ENCODE data around the gene M1AP.

M1AP gene

GRCh38 chr2:74552914-74553811, 95.0 kb downstream of the M1AP start:
- no peaks in the 10 kb centered on the region; the same call in 1 of the 2 replicates for H4K20me1 ChIP-seq (ENCODE audit: control insufficient read depth, insufficient read depth, low read depth, low read length)
- no peaks in the 10 kb centered on the region for H3F3A ChIP-seq (ENCODE audit: control insufficient read depth, insufficient read depth)
- peaks cover 17% of the 10 kb centered on the region for H3K79me2 ChIP-seq (ENCODE audit: control insufficient read depth, low read length)
- H3K4me1 ChIP-seq (ENCODE audit: control insufficient read depth, low read length), result peaks cover 32% of the 10 kb centered on the region
- no peak overlapping the region for H3K27ac ChIP-seq (ENCODE audit: low read depth, low read length)
- no peaks in the 10 kb centered on the region for H3K9me2 ChIP-seq (replicated peaks; ENCODE audit: control insufficient read depth, low read length)
- H3K4me2 ChIP-seq (ENCODE audit: low read length), result peak overlapping the region; percentile 87
- H3K27me3 ChIP-seq (ENCODE audit: control insufficient read depth, low read length), result peaks cover 28% of the 10 kb centered on the region
- no peaks in the 10 kb centered on the region for H3K9me3 ChIP-seq (ENCODE audit: control insufficient read depth, insufficient read depth, low read length)
- TF ChIP-seq EZH2phosphoT487 (IDR thresholded peaks at IDR 0.05; ENCODE audit: borderline replicate concordance, low read length) (no peak), CTCF (IDR thresholded peaks at IDR 0.05; ENCODE audit: low read depth, low read length, poor library complexity, severe bottlenecking) (no peak)
- peak overlapping the region; percentile 91 for H3K4me3 ChIP-seq (ENCODE audit: low read length)
- peaks cover 13% of the 10 kb centered on the region for H3K36me3 ChIP-seq (ENCODE audit: control insufficient read depth, low read length)

- no peaks in the 10 kb centered on the region for H3K9me3 ChIP-seq (ENCODE audit: control insufficient read depth, insufficient read depth, low read length)
- H3K9me2 ChIP-seq (replicated peaks; ENCODE audit: control insufficient read depth, low read length), result no peaks in the 10 kb centered on the region
- H3F3A ChIP-seq (ENCODE audit: control insufficient read depth, insufficient read depth), result no peaks in the 10 kb centered on the region
- no peak overlapping the region for H3K27ac ChIP-seq (ENCODE audit: low read depth, low read length)
- H3K4me1 ChIP-seq (ENCODE audit: control insufficient read depth, low read length), result peaks cover 32% of the 10 kb centered on the region
- H3K4me3 ChIP-seq (ENCODE audit: low read length), result no peak overlapping the region
- peaks cover 17% of the 10 kb centered on the region for H3K79me2 ChIP-seq (ENCODE audit: control insufficient read depth, low read length)
- H3K36me3 ChIP-seq (ENCODE audit: control insufficient read depth, low read length), result peaks cover 13% of the 10 kb centered on the region
- no peak overlapping the region for H3K4me2 ChIP-seq (ENCODE audit: low read length)
- TF ChIP-seq CTCF (IDR thresholded peaks at IDR 0.05; ENCODE audit: low read depth, low read length, poor library complexity, severe bottlenecking), result no peak
- no peak for TF ChIP-seq EZH2phosphoT487 (IDR thresholded peaks at IDR 0.05; ENCODE audit: borderline replicate concordance, low read length)
- peaks cover 34% of the 10 kb centered on the region for H3K27me3 ChIP-seq (ENCODE audit: control insufficient read depth, low read length)
- no peaks in the 10 kb centered on the region; the same call in 1 of the 2 replicates for H4K20me1 ChIP-seq (ENCODE audit: control insufficient read depth, insufficient read depth, low read depth, low read length)
These were observed 95.9 kb downstream of the M1AP start for GRCh38 chr2:74551942-74552913.

GRCh38 chr2:74551530-74551929, 96.6 kb downstream of the M1AP start:
- no peaks in the 10 kb centered on the region for H3K9me3 ChIP-seq (ENCODE audit: control insufficient read depth, insufficient read depth, low read length)
- no peaks in the 10 kb centered on the region for H3F3A ChIP-seq (ENCODE audit: control insufficient read depth, insufficient read depth)
- H3K27ac ChIP-seq (ENCODE audit: low read depth, low read length), result no peak overlapping the region
- peaks cover 8% of the 10 kb centered on the region for H3K36me3 ChIP-seq (ENCODE audit: control insufficient read depth, low read length)
- no peaks in the 10 kb centered on the region for H3K9me2 ChIP-seq (replicated peaks; ENCODE audit: control insufficient read depth, low read length)
- H3K79me2 ChIP-seq (ENCODE audit: control insufficient read depth, low read length), result peaks cover 17% of the 10 kb centered on the region
- peaks cover 32% of the 10 kb centered on the region for H3K4me1 ChIP-seq (ENCODE audit: control insufficient read depth, low read length)
- TF ChIP-seq CTCF (IDR thresholded peaks at IDR 0.05; ENCODE audit: low read depth, low read length, poor library complexity, severe bottlenecking) (no peak), EZH2phosphoT487 (IDR thresholded peaks at IDR 0.05; ENCODE audit: borderline replicate concordance, low read length) (no peak)
- H4K20me1 ChIP-seq (ENCODE audit: control insufficient read depth, insufficient read depth, low read depth, low read length), result no peaks in the 10 kb centered on the region; the same call in 1 of the 2 replicates
- no peak overlapping the region for H3K4me2 ChIP-seq (ENCODE audit: low read length)
- no peak overlapping the region for H3K4me3 ChIP-seq (ENCODE audit: low read length)
- H3K27me3 ChIP-seq (ENCODE audit: control insufficient read depth, low read length), result peaks cover 34% of the 10 kb centered on the region
